GM12864 (cell line): ENCODE measurements around the gene UBN1.

Source experiments
- DNase-seq: peaks from one replicate; pipeline ENCODE4 v3.0.0-alpha.2; 2011; ENCODE audit warnings: low read depth
- H3K4me3 ChIP-seq: 2 replicates; pipeline ENCODE4 v1.5.1; 2011; ENCODE audit warnings: mild to moderate bottlenecking, low read depth, low read length, control low read depth
- CTCF ChIP-seq: IDR thresholded peaks from 2 replicates; pipeline ENCODE4 v1.5.1; 2011; ENCODE audit warnings: low read depth, mild to moderate bottlenecking, moderate library complexity, low read length, control low read depth, inconsistent platforms; ENCODE audit errors: missing control alignments

UBN1 gene

DNA sequence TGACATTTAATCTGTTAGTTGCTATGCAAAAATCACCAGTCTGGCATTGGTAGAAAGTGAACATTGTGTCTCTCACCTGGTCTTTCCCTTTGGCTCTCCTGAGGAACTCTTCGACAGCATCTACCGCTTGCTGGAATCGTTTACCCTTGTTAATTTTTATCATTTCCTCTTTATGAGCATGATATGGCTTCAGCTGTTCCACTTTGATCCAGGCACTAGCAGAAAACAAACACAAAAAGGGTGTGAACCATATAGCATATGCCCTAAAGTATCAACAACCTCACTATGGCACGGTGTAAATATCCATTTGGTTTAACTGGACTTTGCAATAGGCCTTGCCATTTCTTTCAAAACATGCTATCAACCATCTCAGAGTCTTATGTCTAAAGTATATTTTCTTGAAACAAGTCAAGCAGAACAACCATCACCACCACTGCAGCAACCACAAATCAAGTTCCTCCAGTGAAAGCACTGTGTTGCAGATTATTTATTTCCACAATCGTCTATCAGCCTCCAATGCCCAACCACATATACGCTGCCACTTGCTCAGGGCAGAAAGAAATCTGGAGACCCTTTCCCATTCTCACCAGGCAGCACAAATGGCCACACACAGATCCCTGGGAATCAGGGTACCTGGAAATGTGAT, 14.5 kb upstream of the UBN1 start:
- no peak for DNase-seq
- TF ChIP-seq CTCF, result no peak
- no peak overlapping the region for H3K4me3 ChIP-seq

- no peak for DNase-seq
- H3K4me3 ChIP-seq, result no peak overlapping the region
- TF ChIP-seq CTCF, result no peak
Measured at GRCh38 chr16:4833584-4833983, 13.7 kb upstream of the UBN1 start.

- TF ChIP-seq CTCF, result no peak
- no peak overlapping the region for H3K4me3 ChIP-seq
- DNase-seq, result no peak
Measured at GRCh38 chr16:4836727-4837126, 10.6 kb upstream of the UBN1 start.

- no peak overlapping the region for H3K4me3 ChIP-seq
- TF ChIP-seq CTCF, result no peak
- no peak for DNase-seq
Measured at GRCh38 chr16:4837733-4838501, 9.4 kb upstream of the UBN1 start.

GRCh38 chr16:4839942-4840341, 7.3 kb upstream of the UBN1 start:
- no peak overlapping the region for H3K4me3 ChIP-seq
- no peak for DNase-seq
- TF ChIP-seq CTCF, result no peak

- H3K4me3 ChIP-seq, result no peak overlapping the region
- DNase-seq, result no peak
- no peak for TF ChIP-seq CTCF
Measured at GRCh38 chr16:4840984-4841383, 6.3 kb upstream of the UBN1 start.

DNA sequence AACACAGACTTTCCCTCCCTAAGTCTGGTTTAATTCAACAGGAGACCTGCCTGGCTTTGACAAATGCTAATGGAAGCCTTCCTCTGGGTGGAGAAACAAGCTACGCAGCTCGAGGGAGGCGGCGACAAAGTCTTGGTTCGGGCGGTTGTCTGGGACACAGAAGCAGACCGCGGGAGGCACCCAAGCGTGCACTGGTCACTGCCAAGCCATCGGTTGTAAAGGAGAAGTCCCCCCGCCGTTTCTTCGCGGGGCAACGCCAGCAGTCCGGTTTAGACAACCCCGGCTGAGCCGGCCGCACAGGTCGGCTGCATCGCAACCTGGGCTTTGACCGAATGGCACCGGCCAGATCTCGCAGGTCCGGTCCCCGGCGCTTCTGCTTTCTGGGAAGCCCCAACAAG, 779 bp upstream of the UBN1 start:
- peak overlapping the region; percentile 88 for H3K4me3 ChIP-seq
- DNase-seq, result no peak
- no peak for TF ChIP-seq CTCF
